Endothelial cell (in vitro differentiated cells): ENCODE data around the gene CFAP53. TPM values are rescaled to one million over a fixed set of nuclear protein-coding genes. Genes with fewer than 3 reads are reported as not detected.

Source experiments
- DNase-seq: peaks from one replicate; pipeline ENCODE4 v3.0.0; 2021; ENCODE audit warnings: low spot score
- H3K27ac Mint-ChIP-seq: one replicate; pipeline ENCODE4 v1.8.0; 2021; ENCODE audit warnings: mixed read lengths, inconsistent platforms; ENCODE audit not compliant: unreplicated experiment
- H3K27me3 Mint-ChIP-seq: one replicate; pipeline ENCODE4 v1.8.0; 2021; ENCODE audit warnings: mild to moderate bottlenecking, moderate library complexity, mixed read lengths, inconsistent platforms; ENCODE audit not compliant: unreplicated experiment
- H3K36me3 Mint-ChIP-seq: one replicate; pipeline ENCODE4 v1.8.0; 2021; ENCODE audit warnings: mild to moderate bottlenecking, low read depth, mixed read lengths, inconsistent platforms; ENCODE audit not compliant: unreplicated experiment
- H3K4me1 Mint-ChIP-seq: one replicate; pipeline ENCODE4 v1.8.0; 2021; ENCODE audit warnings: mild to moderate bottlenecking, mixed read lengths, inconsistent platforms; ENCODE audit not compliant: unreplicated experiment
- H3K4me3 Mint-ChIP-seq: one replicate; pipeline ENCODE4 v1.8.0; 2021; ENCODE audit warnings: mild to moderate bottlenecking, mixed read lengths, inconsistent platforms; ENCODE audit not compliant: unreplicated experiment
- H3K9me3 Mint-ChIP-seq: one replicate; pipeline ENCODE4 v1.8.0; 2021; ENCODE audit warnings: mixed read lengths, inconsistent platforms; ENCODE audit not compliant: unreplicated experiment
- CTCF ChIP-seq: fragments of 200-600 bp; sonication (generic); IDR thresholded peaks from one replicate; pipeline ENCODE4 v1.5.0; 2021; ENCODE audit warnings: antibody characterized with exemption; ENCODE audit not compliant: unreplicated experiment
- total RNA-seq: library from RNA; stranded (reverse); fragmentation: NEBNext Ultra II Directional; extraction: Animal tissue kit (Norgen Biotek cat#: 25700); gene quantifications from one replicate; pipeline ENCODE4 v1.2.1, GENCODE V29; 2021; ENCODE audit not compliant: unreplicated experiment

Gene CFAP53
- total RNA-seq, 1 donor from 2014 or later, result 0.56 TPM

GRCh38 chr18:50209311-50209710, 57.0 kb downstream of the CFAP53 start:
- no peak overlapping the region for H3K27ac Mint-ChIP-seq
- no peak overlapping the region for H3K4me3 Mint-ChIP-seq
- H3K27me3 Mint-ChIP-seq, result peaks cover 6% of the 10 kb centered on the region
- no peak for DNase-seq
- TF ChIP-seq CTCF, result no peak
- H3K9me3 Mint-ChIP-seq, result no peaks in the 10 kb centered on the region
- no peaks in the 10 kb centered on the region for H3K36me3 Mint-ChIP-seq
- H3K4me1 Mint-ChIP-seq, result no peaks in the 10 kb centered on the region

GRCh38 chr18:50207722-50208121, 58.6 kb downstream of the CFAP53 start:
- no peak overlapping the region for H3K4me3 Mint-ChIP-seq
- no peaks in the 10 kb centered on the region for H3K4me1 Mint-ChIP-seq
- H3K36me3 Mint-ChIP-seq, result no peaks in the 10 kb centered on the region
- no peak for DNase-seq
- H3K27me3 Mint-ChIP-seq, result peaks cover 3% of the 10 kb centered on the region
- H3K27ac Mint-ChIP-seq, result no peak overlapping the region
- H3K9me3 Mint-ChIP-seq, result no peaks in the 10 kb centered on the region
- TF ChIP-seq CTCF, result no peak

- no peaks in the 10 kb centered on the region for H3K27me3 Mint-ChIP-seq
- DNase-seq, result peak; percentile 64
- no peaks in the 10 kb centered on the region for H3K9me3 Mint-ChIP-seq
- no peak overlapping the region for H3K4me3 Mint-ChIP-seq
- no peaks in the 10 kb centered on the region for H3K4me1 Mint-ChIP-seq
- no peak overlapping the region for H3K27ac Mint-ChIP-seq
- no peaks in the 10 kb centered on the region for H3K36me3 Mint-ChIP-seq
- peak; percentile 66 for TF ChIP-seq CTCF
Observed at GRCh38 chr18:50203801-50204604, 62.3 kb downstream of the CFAP53 start.

- no peak for DNase-seq
- Mint-ChIP-seq H3K9me3 (no peaks in the 10 kb centered on the region), H3K36me3 (no peaks in the 10 kb centered on the region), H3K27ac (no peak overlapping the region), H3K4me1 (no peaks in the 10 kb centered on the region), H3K27me3 (peaks cover 2% of the 10 kb centered on the region), H3K4me3 (no peak overlapping the region)
- TF ChIP-seq CTCF, result no peak
Observed at GRCh38 chr18:50201476-50202018, 64.7 kb downstream of the CFAP53 start.

- H3K4me1 Mint-ChIP-seq, result no peaks in the 10 kb centered on the region
- H3K27me3 Mint-ChIP-seq, result peaks cover 12% of the 10 kb centered on the region
- H3K36me3 Mint-ChIP-seq, result no peaks in the 10 kb centered on the region
- no peak for DNase-seq
- no peak for TF ChIP-seq CTCF
- H3K9me3 Mint-ChIP-seq, result no peaks in the 10 kb centered on the region
- no peak overlapping the region for H3K4me3 Mint-ChIP-seq
- H3K27ac Mint-ChIP-seq, result no peak overlapping the region
Observed at GRCh38 chr18:50199921-50200320, 66.4 kb downstream of the CFAP53 start.
